Small intestine (tissue), 16 donors: ENCODE results near the gene KLHL7. TPM values are rescaled to one million over a fixed set of nuclear protein-coding genes. Genes with fewer than 3 reads are reported as not detected.
A peak's percentile ranks its signal among the peaks of the same experiment; 100 is the strongest.

Experiments
- DNase-seq, 2 donors: peaks; one replicate each; pipeline versions ENCODE4 v3.0.0 to v3.0.0-alpha.2; 2013
- FAIRE-seq: peaks from 2 replicates; lab custom pipeline; 2012; peaks lifted over from hg19 to GRCh38; lab: Jason Lieb, UNC
- H3K27ac ChIP-seq, 3 donors: one replicate each; pipeline ENCODE4 v1.5.1; 2013; ENCODE audit warnings: low read length in 2 of 3, mild to moderate bottlenecking in 2 of 3, control low read depth in 1 of 3, inconsistent platforms in 1 of 3, low read depth in 1 of 3, moderate library complexity in 1 of 3
- H3K27me3 ChIP-seq, 3 donors: one replicate each; pipeline ENCODE4 v1.6.1; 2013; ENCODE audit warnings: low read length in 3 of 3, inconsistent platforms in 1 of 3; ENCODE audit not compliant: control insufficient read depth in 3 of 3, insufficient read depth in 3 of 3
- H3K36me3 ChIP-seq, 3 donors: one replicate each; pipeline ENCODE4 v1.6.1; 2013; ENCODE audit warnings: low read length in 3 of 3, inconsistent platforms in 1 of 3, low read depth in 1 of 3, mild to moderate bottlenecking in 1 of 3, moderate library complexity in 1 of 3; ENCODE audit not compliant: control insufficient read depth in 3 of 3, insufficient read depth in 2 of 3
- H3K4me1 ChIP-seq, 3 donors: one replicate each; pipeline ENCODE4 v1.6.1; 2013; ENCODE audit warnings: low read length in 2 of 3, inconsistent platforms in 1 of 3, low read depth in 1 of 3, mild to moderate bottlenecking in 1 of 3, moderate library complexity in 1 of 3; ENCODE audit not compliant: control insufficient read depth in 3 of 3, insufficient read depth in 2 of 3
- H3K4me3 ChIP-seq, 3 donors: one replicate each; pipeline ENCODE4 v1.5.1; 2013; ENCODE audit warnings: low read length in 3 of 3, control low read depth in 1 of 3, inconsistent platforms in 1 of 3, low read depth in 1 of 3, mild to moderate bottlenecking in 1 of 3, moderate library complexity in 1 of 3
- H3K9me3 ChIP-seq, 2 donors: one replicate each; pipeline ENCODE4 v1.6.1; 2013; ENCODE audit warnings: low read depth in 1 of 2, low read length in 1 of 2; ENCODE audit not compliant: control insufficient read depth in 2 of 2, insufficient read depth in 1 of 2
- WGBS, 3 donors: extraction: QIAGEN DNeasy Blood & Tissue Kit; methylation state at CpG; one replicate each; pipeline ENCODE4 v1.1.7; 2013; 5-methylcytosine and 5-hydroxymethylcytosine counted together
- long read RNA-seq, 10 donors: transcript quantifications; one replicate each; lab custom pipeline, GENCODE V29; 2026
- polyA plus RNA-seq, 4 donors: library from polyadenylated mRNA; stranded (reverse) in 3 of 4; unstranded in 1 of 4; fragments of 200-250 nt in 3 of 4; fragments of 120-200 nt in 1 of 4; gene quantifications; one replicate each; pipeline versions ENCODE4 v1.2.1 to v1.2.3, GENCODE V29; 2013
- donor health status: healthy with polysubstance abuse.
- donor health status: control.
- donor health status: control.
- donor health status: Bipolar disorder and iron deficiency.
- donor health status: healthy.

The KLHL7 gene
- 10 to 100 TPM; 12.5 to 24.8 (median 16.1) TPM for polyA plus RNA-seq
- long read RNA-seq, donor 1, full-length matches to known transcripts = 10 of 17 reads
- long read RNA-seq, donor 1, partial matches to known transcripts = 7 of 17 reads
- long read RNA-seq, donor 1, other reads (novel, unspliced or antisense) = 0 of 17 reads
- long read RNA-seq, donor 2, full-length matches to known transcripts = 3 of 3 reads
- long read RNA-seq, donor 2, partial matches to known transcripts = 0 of 3 reads
- long read RNA-seq, donor 2, other reads (novel, unspliced or antisense) = 0 of 3 reads
- long read RNA-seq, donor 3, full-length matches to known transcripts = 4 of 4 reads
- long read RNA-seq, donor 3, partial matches to known transcripts = 0 of 4 reads
- long read RNA-seq, donor 3, other reads (novel, unspliced or antisense) = 0 of 4 reads
- long read RNA-seq, donor 4 = 0 reads
- long read RNA-seq, donor 5, full-length matches to known transcripts = 1 of 1 reads
- long read RNA-seq, donor 5, partial matches to known transcripts = 0 of 1 reads
- long read RNA-seq, donor 5, other reads (novel, unspliced or antisense) = 0 of 1 reads
- long read RNA-seq, donor 6, full-length matches to known transcripts = 7 of 7 reads
- long read RNA-seq, donor 6, partial matches to known transcripts = 0 of 7 reads
- long read RNA-seq, donor 6, other reads (novel, unspliced or antisense) = 0 of 7 reads
- long read RNA-seq, donor 7, full-length matches to known transcripts = 45 of 67 reads
- long read RNA-seq, donor 7, partial matches to known transcripts = 22 of 67 reads
- long read RNA-seq, donor 7, other reads (novel, unspliced or antisense) = 0 of 67 reads
- long read RNA-seq, donor 8, full-length matches to known transcripts = 2 of 2 reads
- long read RNA-seq, donor 8, partial matches to known transcripts = 0 of 2 reads
- long read RNA-seq, donor 8, other reads (novel, unspliced or antisense) = 0 of 2 reads
- long read RNA-seq, donor 9 = 0 reads
- long read RNA-seq, donor 10, full-length matches to known transcripts = 11 of 18 reads
- long read RNA-seq, donor 10, partial matches to known transcripts = 7 of 18 reads
- long read RNA-seq, donor 10, other reads (novel, unspliced or antisense) = 0 of 18 reads

- Histone ChIP-seq H3K4me1 (peaks cover 0 to 10% (median 9%) of the 10 kb centered on the region in 3 donors), H3K9me3 (no peaks in the 10 kb centered on the region), H3K4me3 (peak within 1 kb of the TSS; percentile 52 to 98 (median 92)), H3K36me3 (no peaks in the 10 kb centered on the region), H3K27ac (peak within 1 kb of the TSS; percentile 91 to 98 (median 91)), H3K27me3 (no peaks in the 10 kb centered on the region)
- peak; percentile 96 to 99 for DNase-seq
- 0% methylated on average over 39 to 40 of the region's 40 CpGs for WGBS, 3 donors
- no peak for FAIRE-seq
Measured at GRCh38 chr7:23105644-23106056, at the start of gene KLHL7. Gene KLHL7, plus strand, starts transcription at chr7:23105785. Its CDS starts 242 bp downstream, at chr7:23106027.

- H3K27ac ChIP-seq = no peak overlapping the region
- H3K27me3 ChIP-seq = no peaks in the 10 kb centered on the region
- no peaks in the 10 kb centered on the region for H3K9me3 ChIP-seq
- H3K4me1 ChIP-seq = no peaks in the 10 kb centered on the region
- DNase-seq (no peak), FAIRE-seq (no peak)
- WGBS, 3 donors = 57 to 69% (median 64%) methylated on average over 6 of the region's 6 CpGs
- H3K36me3 ChIP-seq = no peaks in the 10 kb centered on the region
- H3K4me3 ChIP-seq = no peak overlapping the region
Measured at GRCh38 chr7:23058408-23059096, 47.0 kb upstream of the KLHL7 start.

- H3K27ac ChIP-seq = no peak overlapping the region
- FAIRE-seq (no peak), DNase-seq (no peak)
- H3K4me1 ChIP-seq = no peaks in the 10 kb centered on the region
- no peaks in the 10 kb centered on the region for H3K36me3 ChIP-seq
- H3K4me3 ChIP-seq = no peak overlapping the region
- WGBS, 3 donors = 82 to 98% (median 91%) methylated on average over 6 of the region's 6 CpGs
- H3K27me3 ChIP-seq = no peaks in the 10 kb centered on the region
- no peaks in the 10 kb centered on the region for H3K9me3 ChIP-seq
Measured at GRCh38 chr7:23061327-23061726, 44.3 kb upstream of the KLHL7 start.

- H3K27me3 ChIP-seq = no peaks in the 10 kb centered on the region
- H3K27ac ChIP-seq = no peak overlapping the region
- no peaks in the 10 kb centered on the region for H3K9me3 ChIP-seq
- H3K4me3 ChIP-seq = no peak overlapping the region
- H3K4me1 ChIP-seq = no peaks in the 10 kb centered on the region
- WGBS, 3 donors = 86 to 90% (median 89%) methylated on average over 7 of the region's 7 CpGs
- DNase-seq = no peak
- no peak for FAIRE-seq
- no peaks in the 10 kb centered on the region for H3K36me3 ChIP-seq
Measured at GRCh38 chr7:23062452-23062851, 43.1 kb upstream of the KLHL7 start.

- no peak for DNase-seq
- no peaks in the 10 kb centered on the region for H3K27me3 ChIP-seq
- no peaks in the 10 kb centered on the region for H3K9me3 ChIP-seq
- no peak overlapping the region for H3K27ac ChIP-seq
- WGBS, 3 donors = 79 to 91% (median 83%) methylated on average over 1 of the region's 1 CpG
- H3K36me3 ChIP-seq = no peaks in the 10 kb centered on the region
- no peak overlapping the region for H3K4me3 ChIP-seq
- FAIRE-seq = no peak
- no peaks in the 10 kb centered on the region for H3K4me1 ChIP-seq
Measured at GRCh38 chr7:23065974-23066373, 39.6 kb upstream of the KLHL7 start.

GRCh38 chr7:23067271-23067670 is 38.3 kb upstream of the KLHL7 start:
- no peak for DNase-seq
- no peak for FAIRE-seq
- 58 to 83% (median 75%) methylated on average over 1 of the region's 1 CpG for WGBS, 3 donors
- H3K9me3 ChIP-seq = no peaks in the 10 kb centered on the region
- H3K27ac ChIP-seq = no peak overlapping the region
- H3K36me3 ChIP-seq = no peaks in the 10 kb centered on the region
- no peak overlapping the region for H3K4me3 ChIP-seq
- H3K27me3 ChIP-seq = peaks cover 0 to 3% (median 0%) of the 10 kb centered on the region in 3 donors
- no peaks in the 10 kb centered on the region for H3K4me1 ChIP-seq

GRCh38 chr7:23072048-23072447 is 33.5 kb upstream of the KLHL7 start:
- DNase-seq (no peak), FAIRE-seq (no peak)
- peaks cover 0 to 3% (median 0%) of the 10 kb centered on the region in 3 donors for H3K27me3 ChIP-seq
- H3K27ac ChIP-seq = no peak overlapping the region
- peaks cover 0 to 3% (median 2%) of the 10 kb centered on the region in 3 donors for H3K4me1 ChIP-seq
- no peaks in the 10 kb centered on the region for H3K9me3 ChIP-seq
- H3K36me3 ChIP-seq = no peaks in the 10 kb centered on the region
- no peak overlapping the region for H3K4me3 ChIP-seq
